IMR-90 (cell line): ENCODE data around the gene STRN. TPM values are rescaled to one million over a fixed set of nuclear protein-coding genes. Genes with fewer than 3 reads are reported as not detected.

Experiments used
- ATAC-seq: fragments of 200-7000 bp; cut with Tn5 transposase; 2 replicates; pipeline ENCODE4 v1.9.1; 2020; ENCODE audit warnings: low read depth, mild to moderate bottlenecking, moderate library complexity
- BruUV-seq: library from RNA; stranded (reverse); fragments of 400-500 nt; replicated peaks from 2 replicates; lab custom pipeline; 2021; lab: Mats Ljungman, UMichigan
- CTCF ChIA-PET: fragments of 300-600 bp; formaldehyde crosslinking; extraction: SDS; loops from one replicate; lab custom pipeline; 2021; ENCODE audit warnings: antibody characterized with exemption; lab: Yijun Ruan, JAX
- POLR2A ChIA-PET: fragments of 300-600 bp; sonication (Branson Sonifier 250); formaldehyde crosslinking; loops from one replicate; lab custom pipeline; 2022; ENCODE audit warnings: antibody characterized with exemption; ENCODE audit not compliant: unreplicated experiment; lab: Charles Lee
- DNase-seq: peaks from one replicate; pipeline ENCODE4 v3.0.0; 2013
- H2AFZ ChIP-seq: replicated peaks from 2 replicates; pipeline ENCODE3; 2013; ENCODE audit warnings: low read length, mild to moderate bottlenecking; ENCODE audit not compliant: poor library complexity
- H2AK5ac ChIP-seq: 2 replicates; pipeline ENCODE4 v1.6.1; 2013; ENCODE audit warnings: low read depth, low read length, inconsistent platforms
- H2AK9ac ChIP-seq: replicated peaks from 2 replicates; pipeline ENCODE3; 2013; ENCODE audit warnings: mild to moderate bottlenecking, low read depth, low read length, moderate library complexity; ENCODE audit not compliant: poor library complexity
- H2BK120ac ChIP-seq: 2 replicates; pipeline ENCODE4 v1.6.1; 2013; ENCODE audit warnings: low read depth, low read length, inconsistent platforms
- H2BK15ac ChIP-seq: 3 replicates; pipeline ENCODE4 v1.6.1; 2013; ENCODE audit warnings: low read depth, low read length, inconsistent platforms
- H2BK20ac ChIP-seq: 2 replicates; pipeline ENCODE4 v1.6.1; 2013; ENCODE audit warnings: low read depth, mild to moderate bottlenecking, inconsistent platforms, low read length, moderate library complexity
- H2BK5ac ChIP-seq: 2 replicates; pipeline ENCODE4 v1.6.1; 2013; ENCODE audit warnings: mild to moderate bottlenecking, low read depth, low read length, inconsistent platforms; ENCODE audit not compliant: poor library complexity, severe bottlenecking
- H3K14ac ChIP-seq: replicated peaks from 2 replicates; pipeline ENCODE4 v1.6.1; 2013; ENCODE audit warnings: low read depth, low read length, inconsistent platforms
- H3K18ac ChIP-seq: 2 replicates; pipeline ENCODE4 v1.6.1; 2013; ENCODE audit warnings: low read depth, low read length, control low read depth
- H3K23ac ChIP-seq: 2 replicates; pipeline ENCODE4 v1.6.1; 2013; ENCODE audit warnings: low read depth, low read length, inconsistent platforms
- H3K27ac ChIP-seq: 2 replicates; pipeline ENCODE4 v1.5.1; 2013; ENCODE audit warnings: mild to moderate bottlenecking, control low read depth, low read length; ENCODE audit not compliant: insufficient read depth
- H3K27me3 ChIP-seq: 2 replicates; pipeline ENCODE4 v1.6.1; 2013; ENCODE audit warnings: low read length; ENCODE audit not compliant: control insufficient read depth, insufficient read depth
- H3K36me3 ChIP-seq: 2 replicates; pipeline ENCODE4 v1.6.1; 2013; ENCODE audit warnings: low read length, mixed read lengths; ENCODE audit not compliant: control insufficient read depth, insufficient read depth
- H3K4ac ChIP-seq: 2 replicates; pipeline ENCODE4 v1.6.1; 2013; ENCODE audit warnings: low read depth, low read length, inconsistent platforms
- H3K4me1 ChIP-seq: 2 replicates; pipeline ENCODE4 v1.6.1; 2013; ENCODE audit warnings: low read length, mixed read lengths; ENCODE audit not compliant: control insufficient read depth, insufficient read depth
- H3K4me2 ChIP-seq: 2 replicates; pipeline ENCODE4 v1.6.1; 2013; ENCODE audit warnings: low read depth, mild to moderate bottlenecking, control low read depth, low read length, moderate library complexity
- H3K4me3 ChIP-seq: 2 replicates; pipeline ENCODE4 v1.5.1; 2013; ENCODE audit warnings: low read depth, mild to moderate bottlenecking, control low read depth, low read length, moderate library complexity; ENCODE audit not compliant: insufficient read depth
- H3K56ac ChIP-seq: 2 replicates; pipeline ENCODE4 v1.6.1; 2013; ENCODE audit warnings: low read length, inconsistent platforms; ENCODE audit not compliant: insufficient read depth; ENCODE audit errors: extremely low read depth
- H3K79me1 ChIP-seq, 2 experiments: 2 replicates each; pipeline ENCODE4 v1.6.1; 2013; ENCODE audit warnings: low read length in 2 of 2, inconsistent platforms in 1 of 2, low read depth in 1 of 2
- H3K9ac ChIP-seq: 2 replicates; pipeline ENCODE4 v1.6.1; 2013; ENCODE audit warnings: low read depth, low read length, control low read depth
- H3K9me1 ChIP-seq: 2 replicates; pipeline ENCODE4 v1.6.1; 2013; ENCODE audit warnings: low read length, inconsistent platforms; ENCODE audit not compliant: insufficient read depth
- H3K9me3 ChIP-seq: 2 replicates; pipeline ENCODE4 v1.6.1; 2013; ENCODE audit warnings: low read length; ENCODE audit not compliant: control insufficient read depth, insufficient read depth
- H4K20me1 ChIP-seq: 2 replicates; pipeline ENCODE4 v1.6.1; 2013; ENCODE audit warnings: low read length, inconsistent platforms; ENCODE audit not compliant: insufficient read depth
- H4K5ac ChIP-seq: 2 replicates; pipeline ENCODE4 v1.6.1; 2013; ENCODE audit warnings: mild to moderate bottlenecking, low read depth, low read length, control low read depth
- H4K8ac ChIP-seq, 2 experiments: 2 replicates each; pipeline ENCODE4 v1.6.1; 2013; ENCODE audit warnings: low read depth in 2 of 2, low read length in 2 of 2, control low read depth in 1 of 2, inconsistent platforms in 1 of 2
- H4K91ac ChIP-seq: 2 replicates; pipeline ENCODE4 v1.6.1; 2013; ENCODE audit warnings: low read depth, low read length, inconsistent platforms; ENCODE audit not compliant: insufficient read depth
- BHLHE40 ChIP-seq: fragments of 150-350 bp; IDR thresholded peaks from 2 replicates; pipeline ENCODE4 v1.6.1; 2016; ENCODE audit warnings: mild to moderate bottlenecking, low read depth, low read length
- CEBPB ChIP-seq: IDR thresholded peaks from 2 replicates; pipeline ENCODE4 v1.6.1; 2012; ENCODE audit warnings: low read depth, low read length, improper control_type of control experiment
- MAZ ChIP-seq: IDR thresholded peaks from 2 replicates; pipeline ENCODE4 v1.6.1; 2012; ENCODE audit warnings: low read depth, mild to moderate bottlenecking, low read length, improper control_type of control experiment, moderate library complexity, borderline replicate concordance
- NFE2L2 ChIP-seq: fragments of 150-350 bp; IDR thresholded peaks from 2 replicates; pipeline ENCODE4 v1.6.1; 2016; ENCODE audit warnings: low read depth, mild to moderate bottlenecking, low read length
- POLR2A ChIP-seq: IDR thresholded peaks from 2 replicates; pipeline ENCODE4 v1.6.1; 2012; ENCODE audit warnings: mild to moderate bottlenecking, low read depth, low read length
- RAD21 ChIP-seq: IDR thresholded peaks from 2 replicates; pipeline ENCODE4 v1.6.1; 2012; ENCODE audit warnings: low read length, improper control_type of control experiment
- SMC3 ChIP-seq: fragments of 150-350 bp; IDR thresholded peaks from 2 replicates; pipeline ENCODE4 v1.6.1; 2016; ENCODE audit warnings: low read depth, mild to moderate bottlenecking, antibody characterized with exemption, low read length, moderate library complexity
- WGBS, 2 experiments: methylation state at CpG; one replicate each; pipeline versions ENCODE4 v1.1.5 to v1.1.7; 2013; ENCODE audit warnings: missing lambda C conversion rate in 2 of 2; ENCODE audit not compliant: insufficient read length in 1 of 2; ENCODE audit errors: extremely low coverage in 2 of 2; 5-methylcytosine and 5-hydroxymethylcytosine counted together
- dilution Hi-C: fragments of 300-500 bp; cut with HindIII; formaldehyde crosslinking; loops from one replicate; pipeline ENCODE4 v1.14.3; 2018; ENCODE audit warnings: low sequenced_read_pairs; ENCODE audit not compliant: unreplicated experiment
- in situ Hi-C: fragments of 300-500 bp; cut with MboI; formaldehyde crosslinking; loops from 3 replicates; pipeline ENCODE4 v1.14.3; 2019; ENCODE audit warnings: low sequenced_read_pairs, inconsistent platforms, mixed read lengths
- intact Hi-C: fragments of 100-400 bp; cut with micrococcal nuclease; formaldehyde crosslinking; loops from 2 replicates; pipeline ENCODE4 v1.10.0; 2022
- polyA plus RNA-seq, 3 experiments: library from polyadenylated mRNA; depleted of rRNA; stranded (reverse); fragments of >200 nt; gene quantifications; 2 replicates each; pipeline ENCODE4 v1.2.3, GENCODE V29; 2012; ENCODE audit warnings: low replicate concordance in 1 of 3
- total RNA-seq: library from RNA; depleted of rRNA; stranded (reverse); fragments of >200 nt; gene quantifications from 2 replicates; pipeline ENCODE4 v1.2.3, GENCODE V29; 2012
- TF ChIP-seq, protein P1 (sequence below): conservative IDR thresholded peaks from 2 replicates; pipeline ENCODE4 v1.5.1; 2012; ENCODE audit warnings: mild to moderate bottlenecking, low read depth, low read length, improper control_type of control experiment
- TF ChIP-seq, protein P2 (sequence below): fragments of 150-350 bp; IDR thresholded peaks from 2 replicates; pipeline ENCODE4 v1.6.1; 2017; ENCODE audit warnings: mild to moderate bottlenecking, antibody characterized with exemption, low read length, low read depth

Gene STRN
- total and polyA plus RNA-seq, 2 of the 4 experiments (the other 2 are of a cell fraction), result 5.1 to 23.3 TPM

DNA sequence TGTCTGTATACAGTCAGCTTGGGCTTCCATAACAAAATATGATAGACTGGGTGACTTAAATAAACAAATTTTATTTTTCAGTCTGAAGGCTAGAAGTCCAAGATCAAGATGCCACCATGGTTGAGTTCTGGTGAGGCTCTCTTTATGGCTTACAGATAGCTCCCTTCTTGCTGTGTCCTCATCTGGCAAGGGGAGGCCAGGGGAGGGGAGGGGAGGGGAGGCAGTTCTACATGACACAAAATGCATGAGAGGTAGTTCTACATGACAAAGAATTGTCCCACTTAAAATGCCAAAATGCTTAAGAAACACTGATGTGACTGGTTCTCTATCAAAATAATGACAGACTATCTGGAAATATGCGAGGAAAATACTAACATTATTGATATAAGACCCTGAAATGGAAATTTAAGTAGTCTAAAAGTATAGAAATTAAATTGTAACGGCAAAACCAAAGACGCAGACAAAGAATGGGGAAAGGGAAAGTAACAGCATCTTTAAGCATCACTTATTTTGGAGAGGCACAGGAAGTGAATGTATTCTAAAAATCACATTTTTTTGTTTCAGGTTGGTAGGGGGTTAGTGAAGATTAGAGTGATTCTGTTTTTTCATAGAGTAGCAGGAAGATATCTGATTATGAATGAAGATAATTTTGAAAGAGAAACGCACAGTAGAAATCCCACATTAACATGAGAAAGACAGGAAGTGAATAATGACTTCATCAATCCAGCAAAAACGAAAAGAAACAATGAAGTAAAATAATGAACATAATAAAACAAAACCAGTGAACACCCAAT, 131.4 kb downstream of the STRN start:
- Histone ChIP-seq H2BK5ac (no peak overlapping the region), H2BK120ac (no peak overlapping the region), H3K4me1 (no peaks in the 10 kb centered on the region), H3K27ac (no peak overlapping the region), H2AFZ (no peak overlapping the region), H3K23ac (no peak overlapping the region), H2BK20ac (no peak overlapping the region), H3K4me2 (no peak overlapping the region), H2AK9ac (no peak overlapping the region), H3K4me3 (no peak overlapping the region), H3K9me3 (no peaks in the 10 kb centered on the region), H4K8ac (no peak overlapping the region), H3K79me1 (no peaks in the 10 kb centered on the region), H3K27me3 (no peaks in the 10 kb centered on the region), H3K4ac (no peak overlapping the region), H3K9me1 (no peaks in the 10 kb centered on the region), H3K18ac (no peak overlapping the region), H2BK15ac (no peak overlapping the region), H2AK5ac (no peak overlapping the region), H4K20me1 (no peaks in the 10 kb centered on the region), H3K56ac (no peak overlapping the region), H3K36me3 (no peaks in the 10 kb centered on the region), H3K9ac (no peak overlapping the region), H3K14ac (no peak overlapping the region), H4K91ac (no peak overlapping the region), H4K5ac (no peak overlapping the region)
- no TSS peak for BruUV-seq
- dilution Hi-C loops, result no loop called here
- DNase-seq (no peak), ATAC-seq (no peak)
- ChIA-PET CTCF (no interaction called here), POLR2A (no interaction called here)
- in situ Hi-C loops, result no loop called here
- no peak for TF ChIP-seq NFE2L2
- no peak for TF ChIP-seq BHLHE40
- TF ChIP-seq SMC3, result no peak
- TF ChIP-seq, protein P1, sequence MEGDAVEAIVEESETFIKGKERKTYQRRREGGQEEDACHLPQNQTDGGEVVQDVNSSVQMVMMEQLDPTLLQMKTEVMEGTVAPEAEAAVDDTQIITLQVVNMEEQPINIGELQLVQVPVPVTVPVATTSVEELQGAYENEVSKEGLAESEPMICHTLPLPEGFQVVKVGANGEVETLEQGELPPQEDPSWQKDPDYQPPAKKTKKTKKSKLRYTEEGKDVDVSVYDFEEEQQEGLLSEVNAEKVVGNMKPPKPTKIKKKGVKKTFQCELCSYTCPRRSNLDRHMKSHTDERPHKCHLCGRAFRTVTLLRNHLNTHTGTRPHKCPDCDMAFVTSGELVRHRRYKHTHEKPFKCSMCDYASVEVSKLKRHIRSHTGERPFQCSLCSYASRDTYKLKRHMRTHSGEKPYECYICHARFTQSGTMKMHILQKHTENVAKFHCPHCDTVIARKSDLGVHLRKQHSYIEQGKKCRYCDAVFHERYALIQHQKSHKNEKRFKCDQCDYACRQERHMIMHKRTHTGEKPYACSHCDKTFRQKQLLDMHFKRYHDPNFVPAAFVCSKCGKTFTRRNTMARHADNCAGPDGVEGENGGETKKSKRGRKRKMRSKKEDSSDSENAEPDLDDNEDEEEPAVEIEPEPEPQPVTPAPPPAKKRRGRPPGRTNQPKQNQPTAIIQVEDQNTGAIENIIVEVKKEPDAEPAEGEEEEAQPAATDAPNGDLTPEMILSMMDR, result no peak
- TF ChIP-seq CEBPB, result no peak
- TF ChIP-seq RAD21, result no peak
- TF ChIP-seq, protein P2, sequence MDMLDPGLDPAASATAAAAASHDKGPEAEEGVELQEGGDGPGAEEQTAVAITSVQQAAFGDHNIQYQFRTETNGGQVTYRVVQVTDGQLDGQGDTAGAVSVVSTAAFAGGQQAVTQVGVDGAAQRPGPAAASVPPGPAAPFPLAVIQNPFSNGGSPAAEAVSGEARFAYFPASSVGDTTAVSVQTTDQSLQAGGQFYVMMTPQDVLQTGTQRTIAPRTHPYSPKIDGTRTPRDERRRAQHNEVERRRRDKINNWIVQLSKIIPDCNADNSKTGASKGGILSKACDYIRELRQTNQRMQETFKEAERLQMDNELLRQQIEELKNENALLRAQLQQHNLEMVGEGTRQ, result no peak
- no peak for TF ChIP-seq MAZ
- no peak for TF ChIP-seq POLR2A
- intact Hi-C loops, result no loop called here
- WGBS, 2 experiments, result no CpG with 5 or more reads among the region's 5 CpGs
